Neural cell (in vitro differentiated cells): Measurements from ENCODE around the gene PPARG.

Experiments
- CTCF ChIP-seq: fragments of 450-650 bp; IDR thresholded peaks from 2 replicates; pipeline ENCODE4 v1.5.1; 2014; ENCODE audit warnings: antibody characterized with exemption, mild to moderate bottlenecking, moderate library complexity; ENCODE audit not compliant: poor library complexity, severe bottlenecking
- EP300 ChIP-seq: fragments of 450-650 bp; conservative IDR thresholded peaks from 2 replicates; pipeline ENCODE4 v1.6.1; 2014; ENCODE audit warnings: antibody characterized with exemption, mild to moderate bottlenecking, moderate library complexity; ENCODE audit not compliant: poor library complexity, severe bottlenecking
- EZH2 ChIP-seq: fragments of 200-600, 300-800 bp; shearing (Covaris generic), sonication (generic); IDR thresholded peaks from 2 replicates; pipeline ENCODE4 v1.6.1; 2014; ENCODE audit warnings: antibody characterized with exemption, low read length, borderline replicate concordance, mild to moderate bottlenecking; ENCODE audit not compliant: insufficient read depth, poor library complexity, severe bottlenecking
- MXI1 ChIP-seq: fragments of 450-650 bp; conservative IDR thresholded peaks from 2 replicates; pipeline ENCODE4 v1.6.1; 2014; ENCODE audit warnings: antibody characterized with exemption, mild to moderate bottlenecking; ENCODE audit not compliant: poor library complexity, severe bottlenecking
- REST ChIP-seq: IDR thresholded peaks from 2 replicates; pipeline ENCODE4 v1.6.1; 2012; ENCODE audit warnings: borderline replicate concordance
- SMC3 ChIP-seq: fragments of 450-650 bp; conservative IDR thresholded peaks from 2 replicates; pipeline ENCODE4 v1.6.1; 2014; ENCODE audit warnings: antibody characterized with exemption, mild to moderate bottlenecking, moderate library complexity; ENCODE audit not compliant: poor library complexity
- TAF1 ChIP-seq: IDR thresholded peaks from 2 replicates; pipeline ENCODE4 v1.6.1; 2012; ENCODE audit warnings: low read depth

- no peak for TF ChIP-seq CTCF
- no peak for TF ChIP-seq EP300
- peak; percentile 58 for TF ChIP-seq REST
- no peak for TF ChIP-seq MXI1
- no peak for TF ChIP-seq SMC3
- TF ChIP-seq TAF1: no peak
- TF ChIP-seq EZH2: no peak
Observed at GRCh38 chr3:12483872-12484197, 195.0 kb downstream of the PPARG start.
